ENCODE results near the gene FAS. TPM values are rescaled to one million over a fixed set of nuclear protein-coding genes. Genes with fewer than 3 reads are reported as not detected.
"Not testable (repeated sequence)": the region's sequence is repeated elsewhere in the genome, so short reads cannot be mapped to it uniquely, and the experiment has no call there.

FAS gene
- total RNA-seq, 6 donors from 2014 or later, result 30.1 to 80.3 (median 44.4) TPM

DNA sequence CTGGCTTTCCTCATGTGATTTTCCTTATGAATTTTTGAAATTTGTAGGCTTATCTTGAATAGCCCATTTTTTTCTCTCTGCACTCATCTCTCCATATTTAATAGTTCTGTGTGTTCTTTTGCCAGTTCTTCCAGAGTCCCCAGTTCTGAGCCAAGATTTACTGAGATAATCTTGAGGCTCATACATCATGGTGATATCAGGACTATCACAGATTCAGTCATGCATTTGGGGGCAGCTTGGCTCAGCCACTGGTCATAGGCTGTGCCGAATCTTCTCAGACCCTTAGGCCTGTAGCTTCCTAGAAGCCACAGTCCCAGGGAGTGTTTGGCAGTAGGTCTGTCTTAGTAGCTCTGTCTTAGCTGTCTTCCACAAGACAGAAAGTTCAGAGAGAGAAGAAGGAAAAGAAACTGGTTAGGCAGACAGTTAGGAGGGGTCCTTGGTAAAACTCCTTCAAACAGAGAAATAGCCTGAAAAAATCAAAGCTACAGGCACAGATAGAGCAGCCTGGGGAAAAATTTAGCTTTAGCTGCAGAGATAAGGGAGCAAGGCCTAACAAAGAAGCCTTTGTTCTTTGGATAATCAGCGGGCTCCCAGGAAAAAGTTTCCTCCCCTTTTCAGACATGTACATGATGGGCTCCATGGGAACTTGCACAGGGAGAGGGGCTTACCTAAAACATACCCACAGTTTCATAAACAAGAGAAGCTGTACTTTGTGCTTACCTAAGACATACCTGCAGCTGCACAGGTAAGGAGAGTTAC lies 29.1 kb downstream of the FAS start:
- no peak overlapping the region for H3K27ac ChIP-seq
- TF ChIP-seq, protein P1, sequence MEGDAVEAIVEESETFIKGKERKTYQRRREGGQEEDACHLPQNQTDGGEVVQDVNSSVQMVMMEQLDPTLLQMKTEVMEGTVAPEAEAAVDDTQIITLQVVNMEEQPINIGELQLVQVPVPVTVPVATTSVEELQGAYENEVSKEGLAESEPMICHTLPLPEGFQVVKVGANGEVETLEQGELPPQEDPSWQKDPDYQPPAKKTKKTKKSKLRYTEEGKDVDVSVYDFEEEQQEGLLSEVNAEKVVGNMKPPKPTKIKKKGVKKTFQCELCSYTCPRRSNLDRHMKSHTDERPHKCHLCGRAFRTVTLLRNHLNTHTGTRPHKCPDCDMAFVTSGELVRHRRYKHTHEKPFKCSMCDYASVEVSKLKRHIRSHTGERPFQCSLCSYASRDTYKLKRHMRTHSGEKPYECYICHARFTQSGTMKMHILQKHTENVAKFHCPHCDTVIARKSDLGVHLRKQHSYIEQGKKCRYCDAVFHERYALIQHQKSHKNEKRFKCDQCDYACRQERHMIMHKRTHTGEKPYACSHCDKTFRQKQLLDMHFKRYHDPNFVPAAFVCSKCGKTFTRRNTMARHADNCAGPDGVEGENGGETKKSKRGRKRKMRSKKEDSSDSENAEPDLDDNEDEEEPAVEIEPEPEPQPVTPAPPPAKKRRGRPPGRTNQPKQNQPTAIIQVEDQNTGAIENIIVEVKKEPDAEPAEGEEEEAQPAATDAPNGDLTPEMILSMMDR (IDR thresholded peaks at IDR 0.05), result no peak
- TF ChIP-seq EP300 (IDR thresholded peaks at IDR 0.05), result no peak
- no peak for TF ChIP-seq POLR2AphosphoS5 (IDR thresholded peaks at IDR 0.05)
- TF ChIP-seq POLR2A (IDR thresholded peaks at IDR 0.05), result no peak
- ATAC-seq (ENCODE audit: low FRiP score in 2 of 2), result no peak
- no peaks in the 10 kb centered on the region for H3K4me1 ChIP-seq
- H3K9me3 ChIP-seq, result peaks cover 0 to 4% (median 0%) of the 10 kb centered on the region in 4 donors
- no peaks in the 10 kb centered on the region for H3K27me3 ChIP-seq
- no peak overlapping the region for H3K4me3 ChIP-seq
- peaks cover 0 to 63% (median 23%) of the 10 kb centered on the region in 4 donors for H3K36me3 ChIP-seq
- no peak for DNase-seq
- 90 to 93% methylated on average over 2 of the region's 2 CpGs for WGBS, 2 donors

DNA sequence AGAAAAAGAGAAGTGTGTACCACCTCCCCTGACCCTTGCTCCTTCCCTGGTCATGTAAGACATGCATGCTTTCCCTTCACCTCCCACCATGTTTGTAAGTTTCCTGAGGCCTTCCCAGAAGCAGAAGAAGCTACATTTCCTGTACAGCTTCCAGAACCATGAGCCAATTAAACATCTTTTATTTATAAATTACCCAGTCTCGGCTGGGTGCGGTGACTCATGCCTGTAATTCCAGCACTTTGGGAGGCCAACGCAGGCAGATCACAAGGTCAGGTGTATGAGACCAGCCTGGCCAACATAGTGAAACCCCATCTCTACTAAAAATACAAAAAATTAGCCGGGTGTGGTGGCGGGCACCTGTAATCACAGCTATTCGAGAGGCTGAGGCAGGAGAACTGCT lies 30.9 kb downstream of the FAS start:
- H3K27ac ChIP-seq; DNase-seq; ATAC-seq (ENCODE audit: low FRiP score in 2 of 2); H3K27me3 ChIP-seq; H3K4me3 ChIP-seq; H3K9me3 ChIP-seq; H3K4me1 ChIP-seq: not testable (repeated sequence)
- peaks cover 0 to 51% (median 15%) of the 10 kb centered on the region in 4 donors for H3K36me3 ChIP-seq
- WGBS, 2 donors, result 76 to 84% methylated on average over 6 of the region's 6 CpGs

DNA sequence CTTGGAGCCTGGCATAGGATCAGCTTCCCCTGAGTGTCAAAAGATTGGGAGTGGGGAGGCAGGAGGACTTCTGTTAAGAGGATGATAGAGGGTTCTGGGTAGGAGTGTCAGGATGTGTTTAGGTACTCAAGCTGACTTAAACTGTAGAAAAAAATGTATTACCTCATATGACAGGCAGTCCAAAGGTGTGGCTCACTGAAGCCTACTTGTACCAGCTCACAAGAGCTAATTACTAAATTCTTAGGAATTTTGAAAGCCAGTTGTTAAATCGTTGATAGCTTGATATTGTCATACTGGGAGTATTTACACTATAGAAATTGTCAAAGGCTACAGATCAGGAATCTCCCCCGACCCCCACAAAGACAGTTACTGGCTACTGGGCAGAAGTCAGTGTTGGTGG lies 32.1 kb downstream of the FAS start:
- peak; percentile 51 to 87 for ATAC-seq (ENCODE audit: low FRiP score in 2 of 2)
- no peak overlapping the region for H3K4me3 ChIP-seq
- H3K27ac ChIP-seq, result peak overlapping the region; percentile 4 to 53 (median 26)
- no peaks in the 10 kb centered on the region for H3K27me3 ChIP-seq
- no peak for DNase-seq
- 74 to 77% methylated on average over 2 of the region's 2 CpGs for WGBS, 2 donors
- no peaks in the 10 kb centered on the region for H3K4me1 ChIP-seq
- H3K36me3 ChIP-seq, result peaks cover 0 to 40% (median 13%) of the 10 kb centered on the region in 4 donors
- TF ChIP-seq EP300 (IDR thresholded peaks at IDR 0.05), result peak in 1 of 4 donors; percentile 25
- TF ChIP-seq POLR2AphosphoS5 (IDR thresholded peaks at IDR 0.05), result no peak
- H3K9me3 ChIP-seq, result peaks cover 0 to 4% (median 0%) of the 10 kb centered on the region in 4 donors

DNA sequence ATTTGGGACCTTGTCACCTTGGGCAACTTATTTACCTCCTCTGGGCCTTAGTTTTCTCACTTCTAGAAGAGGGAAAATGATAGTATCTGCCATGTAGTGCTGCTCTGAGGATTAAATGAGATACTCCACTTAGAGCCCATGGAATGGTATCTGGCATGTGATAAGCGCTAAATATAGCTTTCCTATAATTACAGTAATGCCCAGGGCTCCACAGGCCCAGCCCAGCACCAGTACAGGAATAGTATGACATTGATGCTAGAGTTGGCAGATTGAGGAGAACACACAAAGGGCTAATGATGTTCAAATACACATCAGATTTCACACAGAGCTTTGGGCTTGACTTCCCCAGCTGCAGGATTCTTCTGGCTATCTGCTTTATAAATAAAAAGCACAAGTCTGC lies 34.9 kb downstream of the FAS start:
- Histone ChIP-seq H3K4me1 (peaks cover 2 to 10% (median 8%) of the 10 kb centered on the region in 4 donors), H3K27me3 (no peaks in the 10 kb centered on the region), H3K4me3 (no peak overlapping the region), H3K36me3 (peaks cover 0 to 17% (median 5%) of the 10 kb centered on the region in 4 donors), H3K27ac (no peak overlapping the region), H3K9me3 (no peaks in the 10 kb centered on the region)
- TF ChIP-seq POLR2AphosphoS5 (IDR thresholded peaks at IDR 0.05) (no peak), POLR2A (IDR thresholded peaks at IDR 0.05) (no peak), EP300 (IDR thresholded peaks at IDR 0.05) (no peak)
- TF ChIP-seq, protein P1 (IDR thresholded peaks at IDR 0.05), result no peak
- DNase-seq (no peak), ATAC-seq (ENCODE audit: low FRiP score in 2 of 2) (no peak)
- WGBS, 2 donors, result 93 to 100% methylated on average over 1 of the region's 1 CpG

DNA sequence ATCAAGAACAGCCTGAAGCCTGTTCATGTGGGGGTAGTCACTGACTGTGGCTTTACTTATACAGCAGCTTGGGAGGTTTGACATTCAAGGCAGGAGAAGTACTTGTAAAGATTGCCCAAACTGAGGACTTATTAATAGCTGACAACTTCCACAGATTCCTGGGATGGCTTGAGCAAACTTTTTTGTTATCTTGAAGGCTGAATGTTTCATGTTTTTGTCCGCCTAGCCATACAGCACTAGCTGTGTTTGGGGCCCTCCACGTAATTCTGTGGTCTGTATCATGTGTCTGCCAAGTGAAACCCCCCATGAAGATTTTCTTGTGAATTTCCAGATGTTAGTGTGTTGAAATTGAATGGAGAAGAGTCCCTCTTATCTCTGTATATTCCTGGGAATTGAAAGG lies 38.6 kb downstream of the FAS start:
- 78 to 93% methylated on average over 2 of the region's 2 CpGs for WGBS, 2 donors
- peaks cover 28 to 35% (median 32%) of the 10 kb centered on the region in 4 donors for H3K4me1 ChIP-seq
- H3K36me3 ChIP-seq, result peaks cover 0 to 5% (median 0%) of the 10 kb centered on the region in 4 donors
- no peak overlapping the region for H3K4me3 ChIP-seq
- DNase-seq (no peak), ATAC-seq (ENCODE audit: low FRiP score in 2 of 2) (peak in 1 of 2 donors; percentile 14)
- TF ChIP-seq, protein P1 (IDR thresholded peaks at IDR 0.05), result no peak
- no peak for TF ChIP-seq POLR2AphosphoS5 (IDR thresholded peaks at IDR 0.05)
- TF ChIP-seq POLR2A (IDR thresholded peaks at IDR 0.05), result no peak
- no peak for TF ChIP-seq EP300 (IDR thresholded peaks at IDR 0.05)
- H3K27ac ChIP-seq, result no peak overlapping the region
- no peaks in the 10 kb centered on the region for H3K9me3 ChIP-seq
- H3K27me3 ChIP-seq, result no peaks in the 10 kb centered on the region

Data from upper lobe of left lung (tissue), 6 donors.